HG02884 (cell line): ENCODE data around the gene ITGB1.

ENCODE experiments used
- ATAC-seq: cut with Tn5 transposase; IDR thresholded peaks from one replicate; pipeline ENCODE4 v1.9.1; 2021; ENCODE audit warnings: mild to moderate bottlenecking, moderate library complexity; ENCODE audit not compliant: unreplicated experiment

ITGB1 gene

GRCh38 chr10:32955790-32956189, 2.2 kb downstream of the ITGB1 start:
- ATAC-seq: no peak

DNA sequence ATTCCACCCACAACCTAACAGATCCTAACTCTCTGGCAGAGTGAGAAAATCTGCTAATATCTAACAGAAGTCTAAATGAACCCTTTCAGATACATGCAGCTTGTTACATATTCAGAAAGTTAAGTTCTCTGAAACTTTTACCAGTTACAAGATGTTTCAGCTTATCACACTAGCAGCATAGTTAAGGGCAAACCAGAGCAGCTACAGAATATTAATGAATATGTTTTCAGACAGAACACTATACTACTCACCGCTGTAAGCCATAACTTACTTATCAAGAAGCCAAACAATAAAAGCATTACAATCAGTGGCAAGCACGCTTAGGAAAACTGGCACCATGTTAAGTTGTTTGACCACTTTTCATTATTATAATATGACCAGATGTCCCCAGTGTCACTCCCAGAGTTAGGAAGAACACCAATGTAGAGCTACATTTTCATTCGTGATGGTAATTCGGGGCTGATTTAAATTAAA, 2.7 kb downstream of the ITGB1 start:
- no peak for ATAC-seq

DNA sequence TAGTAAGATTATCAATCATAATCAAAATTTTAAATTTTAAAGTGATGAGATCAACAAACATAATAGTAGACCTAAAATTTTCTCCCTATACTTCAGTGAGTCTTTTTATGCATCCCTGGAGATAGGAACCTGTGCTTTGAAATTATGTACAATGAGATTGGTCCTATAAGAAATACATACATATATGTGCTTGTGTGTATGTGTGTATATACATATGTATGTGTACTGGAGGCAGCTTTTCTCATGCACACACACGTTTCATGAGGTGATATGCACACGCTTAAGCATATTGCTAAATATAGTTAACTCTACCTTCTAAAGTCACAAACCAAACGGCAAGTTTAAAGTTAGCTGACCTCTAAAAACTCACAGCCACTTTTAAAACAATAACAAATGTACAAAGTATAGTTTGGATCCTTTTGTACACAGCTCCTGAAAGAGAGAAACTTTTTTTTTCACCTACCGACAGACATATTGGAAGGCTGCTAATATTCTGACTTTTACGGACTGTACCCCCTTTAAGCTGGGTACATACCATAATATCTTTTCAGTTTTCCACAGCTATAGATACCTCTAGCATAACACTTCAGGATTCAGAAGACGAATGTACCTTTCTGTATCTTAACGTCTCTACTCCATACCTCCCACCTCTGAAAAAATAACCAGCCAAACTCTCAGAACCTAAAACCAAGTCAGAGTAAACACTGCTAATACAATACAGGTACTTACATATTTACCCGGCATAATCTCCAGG, 3.3 kb downstream of the ITGB1 start:
- ATAC-seq: no peak

- no peak for ATAC-seq
Observed at GRCh38 chr10:32954080-32954479, 4.0 kb downstream of the ITGB1 start.

DNA sequence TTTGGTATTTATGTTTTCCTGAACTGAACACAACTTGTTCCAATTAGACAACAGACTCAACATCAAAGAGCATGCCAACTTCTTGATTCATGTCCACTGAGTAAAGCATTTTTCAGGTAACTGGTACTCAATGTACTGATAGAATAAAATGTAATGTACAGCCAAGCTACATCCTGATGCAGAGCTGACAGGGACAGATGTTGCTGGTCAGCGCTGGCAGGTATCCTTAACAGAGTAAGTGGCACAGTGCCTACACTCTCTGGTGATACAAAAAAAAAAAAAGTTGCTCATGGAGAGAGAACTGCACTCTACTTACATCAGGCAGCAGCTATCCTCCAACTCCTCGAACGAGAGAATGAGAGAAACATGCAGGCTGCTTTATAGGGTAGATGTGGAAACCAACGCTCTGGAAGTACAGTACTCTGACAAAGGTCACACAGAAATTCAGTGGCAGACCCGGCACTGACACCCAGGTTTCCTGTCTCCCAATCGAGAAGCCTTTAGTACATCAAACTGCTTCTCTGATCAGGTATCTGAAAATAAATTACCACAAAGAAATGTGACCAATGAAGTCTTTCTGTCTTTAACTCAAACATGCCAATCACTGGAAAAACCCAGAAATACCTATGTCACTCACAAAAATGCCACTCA, 4.6 kb downstream of the ITGB1 start:
- no peak for ATAC-seq

DNA sequence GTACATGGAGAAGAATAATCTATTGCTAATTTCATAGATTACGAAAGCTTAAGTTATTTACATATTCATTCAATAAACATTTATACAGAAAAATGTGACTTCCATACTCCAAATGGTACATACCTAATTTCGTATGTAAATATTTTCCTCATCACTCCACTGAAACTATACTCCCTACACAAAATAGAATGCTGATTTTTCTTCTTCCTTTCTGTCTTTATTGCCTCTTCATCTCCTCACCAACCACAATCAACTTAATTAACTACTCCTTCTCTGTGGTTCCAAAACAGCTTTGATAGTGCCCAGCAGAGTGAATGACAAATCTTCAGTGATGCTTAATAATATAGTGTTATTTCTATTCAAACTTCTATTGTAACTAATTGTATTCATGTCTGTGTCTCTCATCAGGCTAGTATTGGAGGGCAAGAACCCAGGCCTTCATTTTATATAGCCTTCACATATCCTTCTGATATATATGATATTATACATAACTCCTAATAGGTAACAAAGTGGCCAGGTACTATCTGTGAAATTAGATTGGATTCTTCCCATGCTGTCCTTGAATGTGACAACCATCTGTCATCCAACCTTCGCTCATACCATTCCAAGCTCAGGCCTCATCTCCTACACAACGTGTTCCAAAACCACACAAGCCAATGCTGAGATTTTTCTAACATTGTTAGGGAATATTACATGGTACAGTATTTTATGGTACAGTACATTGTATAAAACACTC, 5.3 kb downstream of the ITGB1 start:
- no peak for ATAC-seq

- ATAC-seq: no peak
Observed at GRCh38 chr10:32952094-32952493, 5.9 kb downstream of the ITGB1 start.

GRCh38 chr10:32951111-32951510, 6.9 kb downstream of the ITGB1 start:
- ATAC-seq: no peak

DNA sequence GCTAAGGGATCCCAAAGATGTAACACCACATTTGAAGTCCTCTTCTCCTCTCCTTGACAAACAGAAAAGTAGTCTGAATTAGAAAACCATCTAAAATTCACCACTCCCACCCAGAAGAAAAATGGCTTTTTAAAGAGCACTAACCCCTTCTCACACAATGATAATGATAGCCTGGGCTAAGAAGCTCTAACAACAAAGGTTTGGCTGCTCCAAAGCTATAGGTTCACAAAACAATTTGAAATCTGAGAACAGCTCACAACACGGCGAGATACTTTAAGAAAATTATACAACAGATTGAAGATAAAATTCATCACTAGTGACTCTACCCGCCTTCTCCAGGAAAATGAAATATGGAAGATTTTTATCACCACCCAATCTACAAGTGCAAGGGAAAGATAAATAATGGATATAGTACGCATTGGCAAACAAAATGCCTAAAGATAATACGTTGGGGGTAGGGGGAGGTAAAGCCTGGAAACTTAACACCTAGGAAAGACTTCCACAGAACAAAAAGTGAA, 7.4 kb downstream of the ITGB1 start:
- ATAC-seq: no peak

DNA sequence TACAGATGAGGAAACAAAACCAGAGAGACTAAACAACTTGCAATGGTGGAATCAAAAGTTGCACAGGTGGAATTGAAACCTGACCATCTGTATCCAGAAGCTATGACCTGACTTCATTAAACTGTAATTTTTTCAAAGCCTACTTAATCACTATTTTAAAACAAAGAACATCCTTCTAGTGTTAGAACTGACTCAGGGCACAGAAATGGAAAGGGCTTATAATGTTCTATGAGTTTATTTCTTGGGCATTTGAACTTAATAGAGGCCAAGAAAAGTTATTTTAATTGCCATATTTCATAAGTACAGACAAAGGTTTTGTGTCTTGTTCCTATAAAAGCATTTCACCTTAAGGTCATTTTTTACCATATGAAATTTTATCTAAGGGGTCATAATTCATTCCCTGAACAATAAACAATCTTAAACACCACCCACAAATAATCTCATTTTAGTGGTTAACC, 8.8 kb downstream of the ITGB1 start:
- ATAC-seq: no peak

DNA sequence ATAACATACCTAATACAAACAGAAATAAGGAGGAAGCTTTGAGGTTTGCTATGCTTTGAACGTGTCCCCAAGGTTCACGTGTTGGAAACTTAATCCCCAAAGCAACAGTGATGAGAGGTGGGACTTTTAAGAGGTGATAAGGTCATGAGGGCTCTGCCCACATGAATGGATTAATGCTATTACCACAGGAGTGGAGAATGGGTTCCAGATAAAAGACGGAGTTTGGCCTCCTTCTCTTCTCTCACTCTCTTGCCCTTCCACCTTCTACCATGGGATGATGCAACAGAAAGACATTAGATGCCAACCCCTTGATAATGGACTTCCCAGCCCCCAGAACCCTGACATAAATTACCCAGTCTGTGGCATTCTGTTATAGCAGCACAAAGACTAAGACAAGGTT, 9.6 kb downstream of the ITGB1 start:
- ATAC-seq: no peak

DNA sequence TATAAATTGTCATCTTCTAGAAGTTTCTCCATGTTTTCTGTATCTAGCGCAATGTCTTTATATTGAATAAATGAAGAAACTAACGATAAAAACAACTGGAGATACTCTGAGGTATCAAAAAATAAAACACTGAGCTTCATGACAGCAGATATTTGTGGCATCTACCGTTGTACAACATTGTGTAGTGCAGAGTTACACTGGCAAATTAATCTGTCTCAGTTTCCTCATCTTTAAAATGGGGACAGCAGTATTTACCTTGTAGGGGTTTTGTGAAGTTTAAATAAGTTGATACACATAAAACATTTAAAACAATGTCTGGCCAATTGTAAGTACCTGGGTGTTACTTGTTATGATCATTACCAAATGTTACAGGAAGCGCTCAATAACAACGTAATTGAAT, 10.4 kb downstream of the ITGB1 start:
- no peak for ATAC-seq

- ATAC-seq: no peak
Observed at GRCh38 chr10:32946108-32946507, 11.9 kb downstream of the ITGB1 start.

DNA sequence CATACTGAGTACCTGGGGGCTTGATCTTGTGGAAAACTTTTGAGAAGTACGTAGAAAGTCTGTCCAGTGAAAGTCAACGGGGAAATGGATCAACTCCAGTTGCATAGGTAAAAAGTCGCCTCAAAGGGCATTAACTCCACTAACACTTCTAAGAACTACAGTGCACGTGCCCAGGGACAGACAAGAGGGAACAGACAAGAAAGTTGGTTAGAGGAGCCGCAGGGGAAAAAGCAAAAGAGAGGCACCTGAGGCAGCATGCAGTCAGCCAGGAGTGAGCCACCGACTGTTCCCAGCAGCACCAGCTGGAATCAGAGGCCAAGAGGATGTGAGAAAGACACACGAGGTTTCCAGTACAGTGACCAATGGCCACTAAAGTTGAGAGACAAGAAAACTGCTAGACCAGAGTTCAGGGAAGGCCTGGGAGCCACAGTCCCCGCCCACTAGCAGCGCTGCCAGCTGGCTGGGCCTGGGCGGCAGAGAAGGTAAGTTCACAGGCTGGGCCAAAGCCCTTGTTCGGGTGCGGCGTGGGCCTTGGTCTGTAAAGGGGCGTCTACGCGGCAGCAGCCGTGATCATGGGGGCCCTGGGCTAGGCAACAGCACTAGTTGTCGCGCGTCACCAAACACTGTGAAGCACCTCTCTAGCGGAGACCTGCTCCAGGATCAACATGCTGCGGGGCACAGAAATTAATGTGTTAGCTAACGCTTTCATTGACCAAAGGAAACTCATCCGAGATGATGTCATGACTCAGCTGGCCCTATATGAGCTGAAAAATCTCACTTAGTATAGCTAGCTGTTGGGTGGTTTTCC, 14.0 kb downstream of the ITGB1 start:
- peak; percentile 4 for ATAC-seq

GRCh38 chr10:32943395-32943794, 14.6 kb downstream of the ITGB1 start:
- ATAC-seq: peak; percentile 57

DNA sequence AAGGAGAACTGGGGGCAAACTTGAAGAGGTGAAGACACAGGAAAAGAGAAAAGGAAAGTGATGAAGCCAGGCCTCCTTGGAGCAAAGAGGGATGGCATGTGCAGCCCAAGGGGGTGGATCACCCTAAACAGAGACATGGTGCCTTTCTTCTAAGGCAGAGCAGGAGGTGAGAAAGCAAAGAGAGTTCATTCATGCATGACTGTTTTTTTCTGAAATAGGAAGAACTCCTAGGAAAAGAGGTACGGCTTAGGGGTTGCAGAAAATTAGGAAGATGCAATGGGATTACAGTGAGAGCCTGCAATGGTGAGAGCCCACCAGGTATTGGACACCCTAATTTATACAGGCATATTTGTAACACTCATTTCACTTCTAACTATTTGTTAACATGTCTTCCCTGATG, 15.9 kb downstream of the ITGB1 start:
- ATAC-seq: no peak

- no peak for ATAC-seq
Observed at GRCh38 chr10:32941357-32941756, 16.7 kb downstream of the ITGB1 start.

DNA sequence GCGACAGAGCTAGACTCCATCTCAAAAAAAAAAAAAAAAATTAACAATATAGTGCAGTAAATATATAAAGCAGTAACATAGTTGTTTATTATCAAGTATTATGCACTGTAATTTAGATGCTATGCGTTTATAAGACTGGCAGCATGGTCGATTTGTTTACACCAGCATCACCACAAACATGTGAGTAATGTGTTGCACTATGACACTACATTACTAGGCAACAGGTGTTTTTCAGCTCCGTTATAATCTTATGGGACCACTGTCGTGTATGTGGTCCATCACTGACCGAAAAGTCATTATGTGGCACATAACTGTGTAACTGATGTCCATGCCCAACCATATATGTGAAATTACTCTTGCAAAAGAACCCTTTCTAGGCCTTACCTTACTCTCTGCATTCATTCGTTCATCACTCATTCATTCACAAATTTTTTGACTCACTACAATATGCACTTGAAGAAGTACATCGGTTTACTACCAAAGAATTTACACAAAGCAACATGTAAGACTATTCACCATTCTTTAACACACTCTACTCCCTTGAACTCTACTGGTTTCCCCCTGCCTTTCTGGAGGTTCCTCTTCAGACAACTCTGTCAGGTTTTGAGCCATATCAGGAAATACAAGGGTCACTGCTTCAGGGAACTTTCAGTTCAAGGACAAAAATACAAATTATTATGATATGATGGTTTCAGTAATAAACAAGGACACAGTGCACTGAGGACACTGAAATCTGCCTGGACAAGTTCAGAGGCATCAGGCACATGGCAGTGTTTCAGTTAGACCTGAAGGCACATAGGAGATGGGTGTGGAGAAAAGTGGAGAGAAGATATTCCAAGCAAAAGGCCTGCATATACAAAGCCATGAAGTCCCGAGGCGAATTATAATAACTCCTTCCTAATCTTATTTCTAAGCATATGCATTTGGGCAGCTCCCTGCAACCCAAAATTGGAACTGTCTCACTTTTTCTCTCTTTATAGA, 17.4 kb downstream of the ITGB1 start:
- peak; percentile 39 for ATAC-seq

DNA sequence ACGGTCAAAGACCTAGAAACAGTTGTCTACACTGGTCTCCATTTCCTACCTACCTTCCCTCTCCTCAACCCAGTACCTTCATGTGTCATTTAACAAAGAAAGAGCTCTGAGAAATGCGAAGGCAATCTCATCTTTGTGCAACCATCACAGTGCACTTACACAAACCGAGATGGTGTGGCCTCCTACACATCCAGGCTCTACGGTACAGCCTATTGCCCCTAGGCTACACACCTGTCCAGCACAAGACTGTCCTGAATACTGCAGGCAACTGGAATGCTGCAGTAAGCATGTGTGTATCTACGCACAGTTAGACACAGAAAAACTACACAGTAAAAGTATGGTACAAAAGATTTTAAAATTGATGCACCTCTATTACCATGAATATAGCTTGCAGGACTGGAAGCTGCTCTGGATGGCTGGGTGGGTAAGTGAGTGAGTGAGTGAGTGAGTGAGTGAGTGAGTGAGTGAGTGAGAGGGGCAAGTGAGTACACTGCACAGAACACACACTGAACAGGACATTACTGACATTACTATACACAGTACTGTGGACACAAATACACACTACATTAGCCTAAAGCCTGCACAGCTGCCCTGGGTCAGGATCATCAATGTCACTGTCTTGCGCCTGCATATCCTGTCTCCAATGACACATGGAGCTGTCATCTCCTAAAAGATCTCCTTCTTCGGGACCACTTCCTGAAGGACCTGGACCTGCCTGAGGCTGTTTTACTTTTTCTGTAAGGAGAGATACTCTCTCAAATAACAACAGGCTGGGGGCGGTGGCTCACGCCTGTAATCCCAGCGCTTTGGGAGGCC, 18.5 kb downstream of the ITGB1 start:
- ATAC-seq: no peak
